Middle frontal gyrus (tissue), 1 donor: ENCODE results near the gene CORO2B.
A peak's percentile ranks its signal among the peaks of the same experiment; 100 is the strongest.
"Not testable (repeated sequence)": the region's sequence is repeated elsewhere in the genome, so short reads cannot be mapped to it uniquely, and the experiment has no call there.

Source experiments
- DNase-seq: peaks from one replicate; pipeline ENCODE4 v3.0.0-alpha.2; 2015; ENCODE audit warnings: low spot score; ENCODE audit errors: extremely low spot score

The CORO2B gene

GRCh38 chr15:68604840-68605478 is 26.2 kb downstream of the CORO2B start:
- DNase-seq: not testable (repeated sequence)

GRCh38 chr15:68606375-68606774 is 27.6 kb downstream of the CORO2B start:
- DNase-seq: no peak

GRCh38 chr15:68608206-68608843 is 29.5 kb downstream of the CORO2B start:
- DNase-seq: no peak

- DNase-seq: no peak
Observed at GRCh38 chr15:68608844-68609232, 30.0 kb downstream of the CORO2B start.

- DNase-seq: no peak
Observed at GRCh38 chr15:68609629-68610028, 30.8 kb downstream of the CORO2B start.

- DNase-seq: no peak
Observed at GRCh38 chr15:68610825-68611224, 32.0 kb downstream of the CORO2B start.

GRCh38 chr15:68612503-68612902 is 33.7 kb downstream of the CORO2B start:
- no peak for DNase-seq

- DNase-seq: no peak
Observed at GRCh38 chr15:68612979-68613740, 34.4 kb downstream of the CORO2B start.

GRCh38 chr15:68614286-68615035 is 35.7 kb downstream of the CORO2B start:
- DNase-seq: peak; percentile 91

- DNase-seq: no peak
Observed at GRCh38 chr15:68615301-68615700, 36.5 kb downstream of the CORO2B start.

- no peak for DNase-seq
Observed at GRCh38 chr15:68615811-68616210, 37.0 kb downstream of the CORO2B start.

- no peak for DNase-seq
Observed at GRCh38 chr15:68616397-68616796, 37.6 kb downstream of the CORO2B start.

GRCh38 chr15:68617001-68617400 is 38.2 kb downstream of the CORO2B start:
- DNase-seq: no peak

GRCh38 chr15:68617777-68618176 is 39.0 kb downstream of the CORO2B start:
- DNase-seq: no peak

GRCh38 chr15:68618394-68618793 is 39.6 kb downstream of the CORO2B start:
- DNase-seq: no peak

- no peak for DNase-seq
Observed at GRCh38 chr15:68618908-68619698, 40.3 kb downstream of the CORO2B start.

- DNase-seq: peak; percentile 74
Observed at GRCh38 chr15:68620721-68621527, 42.1 kb downstream of the CORO2B start.

- DNase-seq: no peak
Observed at GRCh38 chr15:68621535-68621934, 42.7 kb downstream of the CORO2B start.

GRCh38 chr15:68623301-68623892 is 44.6 kb downstream of the CORO2B start:
- DNase-seq: no peak

- no peak for DNase-seq
Observed at GRCh38 chr15:68625853-68626252, 47.1 kb downstream of the CORO2B start.
